GM12878 (cell line): ENCODE results near the gene NDUFV1.

Experiments used
- CREM ChIP-seq: IDR thresholded peaks from 2 replicates; pipeline ENCODE4 v1.6.1; 2014; ENCODE audit warnings: antibody characterized with exemption, low read depth
- ESRRA ChIP-seq: IDR thresholded peaks from 2 replicates; pipeline ENCODE4 v1.6.1; 2012; ENCODE audit warnings: mild to moderate bottlenecking, low read length, improper control_type of control experiment
- SMAD1 ChIP-seq: fragments of 450-650 bp; IDR thresholded peaks from 2 replicates; pipeline ENCODE4 v1.6.1; 2018; ENCODE audit warnings: mild to moderate bottlenecking, low read depth; ENCODE audit not compliant: partially characterized antibody
- SUPT20H ChIP-seq: IDR thresholded peaks from 2 replicates; pipeline ENCODE4 v1.6.1; 2011; ENCODE audit warnings: low read depth, mild to moderate bottlenecking, low read length, moderate library complexity, borderline replicate concordance; ENCODE audit not compliant: control insufficient read depth
- TAF1 ChIP-seq: IDR thresholded peaks from 2 replicates; pipeline ENCODE4 v1.6.1; 2011; ENCODE audit warnings: mild to moderate bottlenecking, low read depth, low read length, borderline replicate concordance
- YY1 ChIP-seq: IDR thresholded peaks from 2 replicates; pipeline ENCODE4 v1.6.1; 2011; ENCODE audit warnings: low read depth, mild to moderate bottlenecking, low read length
- TF ChIP-seq, protein P1 (sequence below): fragments of 450-650 bp; IDR thresholded peaks from 2 replicates; pipeline ENCODE4 v1.6.1; 2017; ENCODE audit warnings: mild to moderate bottlenecking, moderate library complexity
- TF ChIP-seq, protein P2 (sequence below), 3 experiments: IDR thresholded peaks in 2 of 3; conservative IDR thresholded peaks in 1 of 3; 2 replicates each; pipeline ENCODE4 v1.5.1; 2011; ENCODE audit warnings: low read depth in 3 of 3, low read length in 3 of 3, mild to moderate bottlenecking in 3 of 3, control low read depth in 2 of 3, moderate library complexity in 2 of 3, inconsistent platforms in 1 of 3, mixed read lengths in 1 of 3; ENCODE audit not compliant: control insufficient read depth in 2 of 3, insufficient read depth in 1 of 3; ENCODE audit errors: extremely low read depth in 1 of 3
- TF ChIP-seq, protein P3 (sequence below): IDR thresholded peaks from 2 replicates; pipeline ENCODE4 v1.6.1; 2011; ENCODE audit warnings: low read depth, low read length, improper control_type of control experiment, borderline replicate concordance
- TF ChIP-seq, protein P4 (sequence below): IDR thresholded peaks from 2 replicates; pipeline ENCODE4 v1.6.1; 2012; ENCODE audit warnings: low read depth, low read length, improper control_type of control experiment
- TF ChIP-seq, protein P5 (sequence below): IDR thresholded peaks from 2 replicates; pipeline ENCODE4 v1.6.1; 2011; ENCODE audit warnings: borderline replicate concordance, low read depth, mild to moderate bottlenecking, moderate library complexity, low read length; ENCODE audit not compliant: insufficient read depth, poor library complexity, severe bottlenecking
- TF ChIP-seq, protein P6 (sequence below): IDR thresholded peaks from 2 replicates; pipeline ENCODE4 v1.6.1; 2011; ENCODE audit warnings: low read depth, mild to moderate bottlenecking, low read length, moderate library complexity, borderline replicate concordance; ENCODE audit errors: extremely low read depth

DNA sequence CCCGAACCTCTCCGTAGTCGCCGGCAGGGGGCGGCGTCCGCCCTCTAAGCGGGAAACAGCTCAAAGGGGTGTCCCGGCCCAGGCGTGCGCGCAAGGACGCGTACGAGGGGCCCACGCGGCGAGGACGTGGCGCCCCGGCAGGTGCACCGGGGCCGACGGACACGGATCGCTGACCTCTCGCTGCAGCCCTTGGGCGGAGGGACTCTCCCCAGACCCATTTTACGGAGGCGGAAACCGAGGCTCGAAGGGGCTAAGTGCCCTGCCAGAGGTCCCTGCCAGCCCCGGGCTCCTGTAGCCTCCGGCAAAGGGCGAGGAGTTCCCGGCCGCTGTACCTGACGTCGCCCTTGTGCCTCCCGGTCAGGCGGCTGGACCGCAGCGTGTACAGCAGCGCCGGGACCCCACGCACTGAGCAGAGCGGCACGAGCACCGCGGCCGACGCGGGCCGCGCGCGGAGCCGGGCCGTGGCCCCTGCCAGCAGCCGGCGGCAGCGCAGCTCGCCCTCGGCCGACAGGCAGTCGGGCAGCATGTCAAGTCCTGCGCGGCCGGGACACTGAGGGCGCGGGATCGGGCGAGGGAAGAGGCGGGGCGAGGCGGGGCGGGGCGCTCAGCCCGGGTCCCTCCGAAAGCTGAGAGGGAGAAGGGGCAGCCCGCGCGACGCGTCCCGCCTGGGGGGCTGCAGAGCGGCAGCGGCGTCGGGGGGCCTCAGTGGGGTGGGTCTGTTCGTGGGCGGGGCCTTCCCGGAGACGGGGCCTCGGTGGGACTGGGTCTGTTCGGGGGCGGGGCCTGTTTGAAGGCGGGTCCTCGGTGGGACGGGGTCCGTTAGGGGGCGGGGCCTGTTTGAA is 22.9 kb downstream of the NDUFV1 start, which contains the start of gene NUDT8:
- TF ChIP-seq, protein P1, sequence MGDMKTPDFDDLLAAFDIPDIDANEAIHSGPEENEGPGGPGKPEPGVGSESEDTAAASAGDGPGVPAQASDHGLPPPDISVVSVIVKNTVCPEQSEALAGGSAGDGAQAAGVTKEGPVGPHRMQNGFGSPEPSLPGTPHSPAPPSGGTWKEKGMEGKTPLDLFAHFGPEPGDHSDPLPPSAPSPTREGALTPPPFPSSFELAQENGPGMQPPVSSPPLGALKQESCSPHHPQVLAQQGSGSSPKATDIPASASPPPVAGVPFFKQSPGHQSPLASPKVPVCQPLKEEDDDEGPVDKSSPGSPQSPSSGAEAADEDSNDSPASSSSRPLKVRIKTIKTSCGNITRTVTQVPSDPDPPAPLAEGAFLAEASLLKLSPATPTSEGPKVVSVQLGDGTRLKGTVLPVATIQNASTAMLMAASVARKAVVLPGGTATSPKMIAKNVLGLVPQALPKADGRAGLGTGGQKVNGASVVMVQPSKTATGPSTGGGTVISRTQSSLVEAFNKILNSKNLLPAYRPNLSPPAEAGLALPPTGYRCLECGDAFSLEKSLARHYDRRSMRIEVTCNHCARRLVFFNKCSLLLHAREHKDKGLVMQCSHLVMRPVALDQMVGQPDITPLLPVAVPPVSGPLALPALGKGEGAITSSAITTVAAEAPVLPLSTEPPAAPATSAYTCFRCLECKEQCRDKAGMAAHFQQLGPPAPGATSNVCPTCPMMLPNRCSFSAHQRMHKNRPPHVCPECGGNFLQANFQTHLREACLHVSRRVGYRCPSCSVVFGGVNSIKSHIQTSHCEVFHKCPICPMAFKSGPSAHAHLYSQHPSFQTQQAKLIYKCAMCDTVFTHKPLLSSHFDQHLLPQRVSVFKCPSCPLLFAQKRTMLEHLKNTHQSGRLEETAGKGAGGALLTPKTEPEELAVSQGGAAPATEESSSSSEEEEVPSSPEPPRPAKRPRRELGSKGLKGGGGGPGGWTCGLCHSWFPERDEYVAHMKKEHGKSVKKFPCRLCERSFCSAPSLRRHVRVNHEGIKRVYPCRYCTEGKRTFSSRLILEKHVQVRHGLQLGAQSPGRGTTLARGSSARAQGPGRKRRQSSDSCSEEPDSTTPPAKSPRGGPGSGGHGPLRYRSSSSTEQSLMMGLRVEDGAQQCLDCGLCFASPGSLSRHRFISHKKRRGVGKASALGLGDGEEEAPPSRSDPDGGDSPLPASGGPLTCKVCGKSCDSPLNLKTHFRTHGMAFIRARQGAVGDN, result peak; percentile 79; the same call in 1 of the 2 replicates
- TF ChIP-seq, protein P2, sequence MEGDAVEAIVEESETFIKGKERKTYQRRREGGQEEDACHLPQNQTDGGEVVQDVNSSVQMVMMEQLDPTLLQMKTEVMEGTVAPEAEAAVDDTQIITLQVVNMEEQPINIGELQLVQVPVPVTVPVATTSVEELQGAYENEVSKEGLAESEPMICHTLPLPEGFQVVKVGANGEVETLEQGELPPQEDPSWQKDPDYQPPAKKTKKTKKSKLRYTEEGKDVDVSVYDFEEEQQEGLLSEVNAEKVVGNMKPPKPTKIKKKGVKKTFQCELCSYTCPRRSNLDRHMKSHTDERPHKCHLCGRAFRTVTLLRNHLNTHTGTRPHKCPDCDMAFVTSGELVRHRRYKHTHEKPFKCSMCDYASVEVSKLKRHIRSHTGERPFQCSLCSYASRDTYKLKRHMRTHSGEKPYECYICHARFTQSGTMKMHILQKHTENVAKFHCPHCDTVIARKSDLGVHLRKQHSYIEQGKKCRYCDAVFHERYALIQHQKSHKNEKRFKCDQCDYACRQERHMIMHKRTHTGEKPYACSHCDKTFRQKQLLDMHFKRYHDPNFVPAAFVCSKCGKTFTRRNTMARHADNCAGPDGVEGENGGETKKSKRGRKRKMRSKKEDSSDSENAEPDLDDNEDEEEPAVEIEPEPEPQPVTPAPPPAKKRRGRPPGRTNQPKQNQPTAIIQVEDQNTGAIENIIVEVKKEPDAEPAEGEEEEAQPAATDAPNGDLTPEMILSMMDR (IDR thresholded peaks at IDR 0.05 in 2 of 3, conservative IDR thresholded peaks at IDR 0.05 in 1 of 3; ENCODE audit: control insufficient read depth in 2 of 3, extremely low read depth in 1 of 3, insufficient read depth in 1 of 3, low read depth in 3 of 3, low read length in 3 of 3), result peak; percentile 85 to 90 (median 88)
- TF ChIP-seq, protein P3, sequence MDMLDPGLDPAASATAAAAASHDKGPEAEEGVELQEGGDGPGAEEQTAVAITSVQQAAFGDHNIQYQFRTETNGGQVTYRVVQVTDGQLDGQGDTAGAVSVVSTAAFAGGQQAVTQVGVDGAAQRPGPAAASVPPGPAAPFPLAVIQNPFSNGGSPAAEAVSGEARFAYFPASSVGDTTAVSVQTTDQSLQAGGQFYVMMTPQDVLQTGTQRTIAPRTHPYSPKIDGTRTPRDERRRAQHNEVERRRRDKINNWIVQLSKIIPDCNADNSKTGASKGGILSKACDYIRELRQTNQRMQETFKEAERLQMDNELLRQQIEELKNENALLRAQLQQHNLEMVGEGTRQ, result no peak
- TF ChIP-seq ESRRA (no peak; the same call in 1 of the 2 replicates), CREM (peak; percentile 30; the same call in 1 of the 2 replicates), TAF1 (no peak), YY1 (peak; percentile 66; the same call in 1 of the 2 replicates), SUPT20H (no peak), SMAD1 (no peak)
- TF ChIP-seq, protein P4, sequence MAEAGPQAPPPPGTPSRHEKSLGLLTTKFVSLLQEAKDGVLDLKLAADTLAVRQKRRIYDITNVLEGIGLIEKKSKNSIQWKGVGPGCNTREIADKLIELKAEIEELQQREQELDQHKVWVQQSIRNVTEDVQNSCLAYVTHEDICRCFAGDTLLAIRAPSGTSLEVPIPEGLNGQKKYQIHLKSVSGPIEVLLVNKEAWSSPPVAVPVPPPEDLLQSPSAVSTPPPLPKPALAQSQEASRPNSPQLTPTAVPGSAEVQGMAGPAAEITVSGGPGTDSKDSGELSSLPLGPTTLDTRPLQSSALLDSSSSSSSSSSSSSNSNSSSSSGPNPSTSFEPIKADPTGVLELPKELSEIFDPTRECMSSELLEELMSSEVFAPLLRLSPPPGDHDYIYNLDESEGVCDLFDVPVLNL, result peak; percentile 80; the same call in 1 of the 2 replicates
- TF ChIP-seq, protein P5, sequence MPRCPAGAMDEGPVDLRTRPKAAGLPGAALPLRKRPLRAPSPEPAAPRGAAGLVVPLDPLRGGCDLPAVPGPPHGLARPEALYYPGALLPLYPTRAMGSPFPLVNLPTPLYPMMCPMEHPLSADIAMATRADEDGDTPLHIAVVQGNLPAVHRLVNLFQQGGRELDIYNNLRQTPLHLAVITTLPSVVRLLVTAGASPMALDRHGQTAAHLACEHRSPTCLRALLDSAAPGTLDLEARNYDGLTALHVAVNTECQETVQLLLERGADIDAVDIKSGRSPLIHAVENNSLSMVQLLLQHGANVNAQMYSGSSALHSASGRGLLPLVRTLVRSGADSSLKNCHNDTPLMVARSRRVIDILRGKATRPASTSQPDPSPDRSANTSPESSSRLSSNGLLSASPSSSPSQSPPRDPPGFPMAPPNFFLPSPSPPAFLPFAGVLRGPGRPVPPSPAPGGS, result no peak
- TF ChIP-seq, protein P6, sequence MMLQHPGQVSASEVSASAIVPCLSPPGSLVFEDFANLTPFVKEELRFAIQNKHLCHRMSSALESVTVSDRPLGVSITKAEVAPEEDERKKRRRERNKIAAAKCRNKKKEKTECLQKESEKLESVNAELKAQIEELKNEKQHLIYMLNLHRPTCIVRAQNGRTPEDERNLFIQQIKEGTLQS, result no peak
